ENCODE data around the gene TRIM24. TPM values are rescaled to one million over a fixed set of nuclear protein-coding genes. Genes with fewer than 3 reads are reported as not detected.

The TRIM24 gene
- total RNA-seq, 3 donors from 2014 or later, result 17.5 to 21.2 (median 18.9) TPM

DNA sequence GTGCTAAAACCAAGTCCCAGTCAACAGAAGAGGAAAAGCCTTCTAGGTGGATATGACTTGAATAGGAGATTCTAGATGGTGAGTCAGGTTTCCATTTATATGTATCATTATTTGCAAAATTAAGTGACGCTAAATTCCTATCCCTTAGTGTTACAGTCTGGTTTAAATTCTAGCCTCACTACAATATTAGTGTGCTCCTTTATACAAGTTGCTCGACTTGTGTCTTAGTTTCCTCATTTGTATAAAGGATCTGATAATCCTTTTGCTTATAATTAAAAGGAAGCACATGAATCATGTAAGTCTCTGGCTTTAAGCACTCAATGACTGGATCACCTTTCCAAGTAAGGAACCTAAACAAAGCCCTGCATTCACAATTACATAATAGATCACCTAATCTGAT is 135.4 kb downstream of the TRIM24 start:
- intact Hi-C loops (cut with DNase I, micrococcal nuclease), result no loop called here
- TF ChIP-seq, protein P1, sequence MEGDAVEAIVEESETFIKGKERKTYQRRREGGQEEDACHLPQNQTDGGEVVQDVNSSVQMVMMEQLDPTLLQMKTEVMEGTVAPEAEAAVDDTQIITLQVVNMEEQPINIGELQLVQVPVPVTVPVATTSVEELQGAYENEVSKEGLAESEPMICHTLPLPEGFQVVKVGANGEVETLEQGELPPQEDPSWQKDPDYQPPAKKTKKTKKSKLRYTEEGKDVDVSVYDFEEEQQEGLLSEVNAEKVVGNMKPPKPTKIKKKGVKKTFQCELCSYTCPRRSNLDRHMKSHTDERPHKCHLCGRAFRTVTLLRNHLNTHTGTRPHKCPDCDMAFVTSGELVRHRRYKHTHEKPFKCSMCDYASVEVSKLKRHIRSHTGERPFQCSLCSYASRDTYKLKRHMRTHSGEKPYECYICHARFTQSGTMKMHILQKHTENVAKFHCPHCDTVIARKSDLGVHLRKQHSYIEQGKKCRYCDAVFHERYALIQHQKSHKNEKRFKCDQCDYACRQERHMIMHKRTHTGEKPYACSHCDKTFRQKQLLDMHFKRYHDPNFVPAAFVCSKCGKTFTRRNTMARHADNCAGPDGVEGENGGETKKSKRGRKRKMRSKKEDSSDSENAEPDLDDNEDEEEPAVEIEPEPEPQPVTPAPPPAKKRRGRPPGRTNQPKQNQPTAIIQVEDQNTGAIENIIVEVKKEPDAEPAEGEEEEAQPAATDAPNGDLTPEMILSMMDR (IDR thresholded peaks at IDR 0.05), result no peak
- DNase-seq (no peak), ATAC-seq (no peak)
- no peak overlapping the region for H3K4me3 ChIP-seq
- H3K4me1 ChIP-seq (ENCODE audit: low read depth), result no peaks in the 10 kb centered on the region
- H3K36me3 ChIP-seq (ENCODE audit: low read depth), result no peaks in the 10 kb centered on the region
- no peaks in the 10 kb centered on the region for H3K9me3 ChIP-seq

DNA sequence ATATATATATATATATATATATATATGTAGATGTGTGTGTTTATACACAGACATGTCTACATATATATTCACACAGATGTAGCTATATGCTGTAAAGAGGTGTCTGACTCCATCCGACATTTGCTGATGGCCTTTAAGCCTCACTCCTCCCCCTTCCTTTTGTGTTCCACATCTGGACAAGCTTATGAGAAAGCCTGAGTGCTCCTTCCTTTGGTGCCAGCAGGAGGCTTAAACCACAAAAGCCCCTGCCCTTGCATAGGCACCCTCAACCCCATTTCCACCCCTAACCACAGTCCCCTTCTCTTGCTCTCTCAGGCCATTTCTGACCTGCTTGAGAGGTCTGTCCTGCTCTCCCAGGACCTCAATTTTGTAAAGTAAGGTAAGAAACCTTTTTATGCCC is 142.4 kb downstream of the TRIM24 start:
- TF ChIP-seq, protein P1 (IDR thresholded peaks at IDR 0.05), result no peak
- ATAC-seq (no peak), DNase-seq (no peak)
- no peak overlapping the region for H3K4me3 ChIP-seq
- no peaks in the 10 kb centered on the region for H3K36me3 ChIP-seq (ENCODE audit: low read depth)
- H3K4me1 ChIP-seq (ENCODE audit: low read depth), result no peaks in the 10 kb centered on the region
- no peaks in the 10 kb centered on the region for H3K9me3 ChIP-seq
- intact Hi-C loops (cut with DNase I, micrococcal nuclease), result no loop called here

DNA sequence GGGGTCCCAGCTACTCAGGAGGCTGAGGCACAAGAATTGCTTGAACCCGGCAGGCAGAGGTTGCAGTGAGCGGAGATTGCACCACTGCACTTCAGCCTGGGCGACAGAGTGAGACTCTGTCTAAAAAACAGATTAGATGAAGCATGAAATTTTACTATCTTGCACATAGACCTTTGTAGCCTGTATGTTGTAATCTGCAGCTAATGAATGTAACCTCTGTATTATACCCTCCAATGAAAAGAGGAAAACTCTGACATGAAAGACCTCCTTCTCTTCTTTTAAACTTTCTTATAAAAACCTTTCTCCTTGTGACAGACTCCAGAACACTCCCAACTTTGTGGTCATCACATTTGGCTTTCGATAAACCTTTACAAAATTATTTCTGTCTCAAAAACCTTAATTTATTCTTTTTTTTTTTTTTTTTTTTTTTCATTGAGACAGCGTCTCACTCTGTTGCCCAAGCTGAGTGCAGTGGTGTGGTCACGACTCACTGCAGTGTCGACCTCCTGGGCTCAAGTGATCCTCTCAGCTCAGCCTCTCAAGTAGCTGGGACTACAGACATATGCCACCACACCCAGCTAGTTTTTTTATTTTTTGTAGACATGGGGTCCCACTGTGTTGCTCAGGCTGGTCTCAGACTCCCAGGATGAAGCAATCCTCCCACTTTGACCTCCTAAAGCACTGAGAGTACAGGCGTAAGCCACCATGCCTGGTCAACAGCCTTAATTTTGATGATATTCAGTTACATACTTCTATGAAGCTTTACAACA is 143.7 kb downstream of the TRIM24 start:
- TF ChIP-seq, protein P1 (IDR thresholded peaks at IDR 0.05), result no peak
- intact Hi-C loops (cut with DNase I, micrococcal nuclease), result no loop called here
- no peaks in the 10 kb centered on the region for H3K9me3 ChIP-seq
- no peak for ATAC-seq
- H3K4me1 ChIP-seq (ENCODE audit: low read depth), result no peaks in the 10 kb centered on the region
- H3K4me3 ChIP-seq, result no peak overlapping the region
- no peak for DNase-seq
- no peaks in the 10 kb centered on the region for H3K36me3 ChIP-seq (ENCODE audit: low read depth)

DNA sequence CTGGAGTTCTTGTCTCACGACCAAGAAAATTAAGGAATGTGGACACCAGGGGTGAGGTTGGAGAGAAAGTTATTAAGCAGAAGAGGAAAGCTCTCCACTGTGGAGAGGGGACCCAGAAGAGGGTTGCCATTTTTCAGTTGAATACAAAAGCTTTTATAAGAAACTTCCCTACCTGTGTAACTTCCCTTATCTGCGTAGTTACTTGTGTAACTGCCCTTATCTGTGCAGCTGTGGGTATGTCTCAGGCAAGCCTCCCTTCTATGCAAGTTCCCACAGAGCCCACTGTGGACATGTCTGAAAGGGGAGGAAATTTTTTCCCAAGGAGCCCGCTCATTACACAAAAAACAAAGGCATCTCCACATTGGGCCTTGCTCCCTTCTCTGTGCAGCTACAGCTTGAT is 146.2 kb downstream of the TRIM24 start:
- H3K4me3 ChIP-seq, result no peak overlapping the region
- TF ChIP-seq, protein P1 (IDR thresholded peaks at IDR 0.05), result no peak
- ATAC-seq, result no peak
- DNase-seq, result no peak
- no peaks in the 10 kb centered on the region for H3K4me1 ChIP-seq (ENCODE audit: low read depth)
- no peaks in the 10 kb centered on the region for H3K9me3 ChIP-seq
- intact Hi-C loops (cut with DNase I, micrococcal nuclease), result no loop called here
- no peaks in the 10 kb centered on the region for H3K36me3 ChIP-seq (ENCODE audit: low read depth)

DNA sequence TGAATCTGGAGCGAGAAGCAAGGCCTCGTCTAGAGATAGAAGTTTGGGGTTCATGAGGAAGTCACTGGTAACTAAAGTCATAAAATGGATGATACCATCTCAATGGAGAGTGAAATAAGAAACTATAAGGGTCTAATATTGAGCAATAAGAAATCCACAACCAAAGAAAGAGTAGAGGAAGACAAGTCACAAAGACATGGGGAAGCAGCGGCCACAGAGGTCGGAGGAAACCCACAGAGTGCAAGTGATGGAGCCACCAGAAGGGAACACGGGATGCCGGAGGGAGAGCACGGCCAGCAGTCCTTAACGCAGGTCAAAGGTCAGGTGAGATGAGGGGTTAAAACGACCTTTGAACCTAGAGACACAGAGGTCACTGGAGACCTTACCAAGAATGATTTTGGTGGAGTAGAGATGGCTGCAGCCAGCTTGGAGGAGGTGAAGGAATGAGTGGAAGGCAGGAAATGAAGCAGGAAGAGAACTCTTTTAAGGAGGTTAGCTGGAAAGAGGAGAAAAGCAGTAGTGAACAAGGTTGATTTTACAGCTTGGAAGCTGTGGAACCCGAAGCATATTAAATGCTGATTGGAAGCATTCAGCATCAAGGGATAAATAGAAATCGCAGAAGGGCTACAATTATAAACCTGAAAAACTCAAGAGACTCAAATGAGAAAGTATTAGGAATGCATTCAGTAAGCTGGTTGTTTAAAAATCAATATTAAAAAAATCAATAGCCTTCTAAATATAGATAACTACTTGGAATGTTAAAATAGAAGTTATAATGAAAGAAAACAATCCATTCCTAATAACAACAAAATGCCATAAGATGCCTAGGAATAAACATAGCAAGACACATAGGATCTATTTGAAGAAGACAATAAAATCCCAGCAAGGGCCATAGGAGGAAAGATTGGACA is 147.4 kb downstream of the TRIM24 start:
- ATAC-seq (no peak), DNase-seq (no peak)
- intact Hi-C loops (cut with DNase I, micrococcal nuclease), result no loop called here
- no peak overlapping the region for H3K4me3 ChIP-seq
- H3K36me3 ChIP-seq (ENCODE audit: low read depth), result no peaks in the 10 kb centered on the region
- no peaks in the 10 kb centered on the region for H3K9me3 ChIP-seq
- H3K4me1 ChIP-seq (ENCODE audit: low read depth), result no peaks in the 10 kb centered on the region
- TF ChIP-seq, protein P1 (IDR thresholded peaks at IDR 0.05), result no peak

All from mucosa of descending colon (tissue), 3 donors.